ENCODE data around the gene SHISA8. TPM values are rescaled to one million over a fixed set of nuclear protein-coding genes. Genes with fewer than 3 reads are reported as not detected.
A peak's percentile ranks its signal among the peaks of the same experiment; 100 is the strongest.

The SHISA8 gene
- total RNA-seq (2014; rRNA removed; shearing (Covaris generic)) (not detected in 2 replicates), total RNA-seq (2022) (0.61 and 0.74 TPM in 2 replicates), Bru-seq, nascent RNA (percentile 33 among the genes with signal in this experiment), BruChase-seq, experiment 1, labeled RNA remaining after a 6-hour chase (percentile 33 among the genes with signal in this experiment), BruChase-seq, experiment 2, labeled RNA remaining after a 2-hour chase (percentile 25 among the genes with signal in this experiment)
- long read RNA-seq, partial matches to known transcripts: 0 of 1 reads
- long read RNA-seq, other reads (novel, unspliced or antisense): 1 of 1 reads

- Histone ChIP-seq H3K9me2 (ENCODE audit: insufficient read depth, low read length) (no peaks in the 10 kb centered on the region), H4K20me1 (ENCODE audit: insufficient read depth, low read length) (0 out of 2 replicates have a peak, but pooled peaks cover 6% of the 10 kb centered on the region), H3K27ac (ENCODE audit: low read depth, low read length, poor library complexity, severe bottlenecking) (no peak within 1 kb of the TSS), H3K79me2 (ENCODE audit: insufficient read depth, low read depth, low read length) (no peaks in the 10 kb centered on the region), H3K4me2 (ENCODE audit: low read length) (peak within 1 kb of the TSS; percentile 30; the same call in 1 of the 2 replicates), H3K4me1 (ENCODE audit: insufficient read depth, low read length, poor library complexity, severe bottlenecking) (peaks cover 49% of the 10 kb centered on the region), H3K36me3 (ENCODE audit: insufficient read depth, low read length) (no peaks in the 10 kb centered on the region), H3K4me3 (ENCODE audit: low read depth, low read length, poor library complexity, severe bottlenecking) (no peak within 1 kb of the TSS), H3K9me3 (ENCODE audit: low read length) (no peaks in the 10 kb centered on the region), H2AFZ (ENCODE audit: low read length) (no peak within 1 kb of the TSS)
- ChIA-PET CTCF (ENCODE audit: unreplicated experiment) (no interaction called here), POLR2A (interaction anchor here (0.5 kb wide), 1 partner anchor 9 kb away, joined by 4 read pairs; no protein-coding TSS in a partner anchor)
- no peak for TF ChIP-seq EZH2phosphoT487 (IDR thresholded peaks at IDR 0.05; ENCODE audit: borderline replicate concordance, low read depth, low read length)
- TF ChIP-seq CTCF (conservative IDR thresholded peaks at IDR 0.05; ENCODE audit: low read length): no peak
- intact Hi-C loops (cut with micrococcal nuclease; ENCODE audit: unreplicated experiment): loop anchor here (10.0 kb wide), 1 partner anchor 170 kb away; no protein-coding TSS in a partner anchor
- DNase-seq (ENCODE audit: low spot score): no peak
- BruUV-seq (replicated peaks): no TSS peak
Measured at GRCh38 chr22:41915035-41915785, at the start of gene SHISA8. TSS of gene SHISA8 (minus strand) at chr22:41915074. CDS start at chr22:41914667, 407 bp downstream.

DNA sequence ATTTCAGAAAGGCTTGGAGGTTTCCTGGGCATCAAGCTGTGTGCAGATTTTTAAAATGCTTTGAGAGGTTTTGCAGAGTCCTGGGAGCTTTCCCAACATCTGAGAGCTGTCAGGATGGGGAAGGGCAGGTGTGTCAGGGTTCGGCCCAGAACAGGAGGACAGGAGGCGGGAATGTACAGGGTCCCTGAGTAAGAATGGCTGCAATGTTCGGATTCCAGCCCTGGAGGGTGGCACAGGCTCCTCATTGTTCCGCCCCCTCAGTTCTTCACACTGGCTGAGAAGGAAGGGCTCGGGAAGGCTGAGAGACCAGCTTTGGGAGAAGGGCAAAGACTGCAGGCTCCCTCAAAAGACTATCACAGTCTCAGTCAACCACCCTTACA, 49.2 kb upstream of the SHISA8 start:
- DNase-seq (ENCODE audit: low spot score): no peak
- H3K4me3 ChIP-seq (ENCODE audit: low read depth, low read length, poor library complexity, severe bottlenecking): no peak overlapping the region
- no peak overlapping the region for H3K27ac ChIP-seq (ENCODE audit: low read depth, low read length, poor library complexity, severe bottlenecking)
- H3K9me3 ChIP-seq (ENCODE audit: low read length): no peaks in the 10 kb centered on the region
- no peaks in the 10 kb centered on the region for H3K79me2 ChIP-seq (ENCODE audit: insufficient read depth, low read depth, low read length)
- no peaks in the 10 kb centered on the region for H3K9me2 ChIP-seq (ENCODE audit: insufficient read depth, low read length)
- H3K4me1 ChIP-seq (ENCODE audit: insufficient read depth, low read length, poor library complexity, severe bottlenecking): peaks cover 11% of the 10 kb centered on the region
- ChIA-PET POLR2A (no interaction called here), CTCF (ENCODE audit: unreplicated experiment) (no interaction called here)
- no peak overlapping the region for H3K4me2 ChIP-seq (ENCODE audit: low read length)
- intact Hi-C loops (cut with micrococcal nuclease; ENCODE audit: unreplicated experiment): no loop called here
- no TSS peak for BruUV-seq (replicated peaks)
- no peaks in the 10 kb centered on the region for H3K36me3 ChIP-seq (ENCODE audit: insufficient read depth, low read length)
- H2AFZ ChIP-seq (ENCODE audit: low read length): no peak overlapping the region
- TF ChIP-seq CTCF (conservative IDR thresholded peaks at IDR 0.05; ENCODE audit: low read length): no peak
- TF ChIP-seq EZH2phosphoT487 (IDR thresholded peaks at IDR 0.05; ENCODE audit: borderline replicate concordance, low read depth, low read length): no peak
- H4K20me1 ChIP-seq (ENCODE audit: insufficient read depth, low read length): no peaks in the 10 kb centered on the region
